Suprapubic skin (tissue), 4 donors: ENCODE data around the gene TARS3. TPM values are rescaled to one million over a fixed set of nuclear protein-coding genes. Genes with fewer than 3 reads are reported as not detected.
A peak's percentile ranks its signal among the peaks of the same experiment; 100 is the strongest.
"Not testable (repeated sequence)": the region's sequence is repeated elsewhere in the genome, so short reads cannot be mapped to it uniquely, and the experiment has no call there.

Source experiments
- DNase-seq, 2 donors: peaks; one replicate each; pipeline ENCODE4 v3.0.0-alpha.2; 2019; ENCODE audit warnings: low spot score in 2 of 2
- H3K27ac ChIP-seq: fragments of 200-600 bp; sonication (generic); one replicate; pipeline ENCODE4 v1.5.1; 2019
- H3K27me3 ChIP-seq: fragments of 200-600 bp; sonication (generic); one replicate; pipeline ENCODE4 v1.5.1; 2019
- H3K36me3 ChIP-seq: fragments of 200-600 bp; sonication (generic); one replicate; pipeline ENCODE4 v1.5.1; 2019
- H3K4me1 ChIP-seq: fragments of 200-600 bp; sonication (generic); one replicate; pipeline ENCODE4 v1.5.1; 2019
- H3K4me3 ChIP-seq: fragments of 200-600 bp; sonication (generic); one replicate; pipeline ENCODE4 v1.5.1; 2019; ENCODE audit warnings: mild to moderate bottlenecking
- H3K9me3 ChIP-seq: fragments of 200-600 bp; sonication (generic); one replicate; pipeline ENCODE4 v1.5.1; 2019
- CTCF ChIP-seq, 2 donors: fragments of 200-600 bp in 1 of 2; fragments of 450-650 bp in 1 of 2; sonication (generic) in 1 of 2; IDR thresholded peaks; one replicate each; pipeline ENCODE4 v1.5.1; 2016 to 2019; ENCODE audit warnings: antibody characterized with exemption in 2 of 2, mild to moderate bottlenecking in 1 of 2, moderate library complexity in 1 of 2
- EP300 ChIP-seq: sonication (generic); formaldehyde crosslinking; IDR thresholded peaks from one replicate; pipeline ENCODE4 v1.6.1; 2017; ENCODE audit warnings: antibody characterized with exemption
- POLR2A ChIP-seq, 2 donors: fragments of 450-650 bp; IDR thresholded peaks; one replicate each; pipeline ENCODE4 v1.6.1; 2017; ENCODE audit warnings: antibody characterized with exemption in 2 of 2, mild to moderate bottlenecking in 2 of 2, moderate library complexity in 2 of 2
- POLR2AphosphoS5 ChIP-seq, 3 donors: sonication (generic); formaldehyde crosslinking; IDR thresholded peaks; one replicate each; pipeline ENCODE4 v1.6.1; 2017; ENCODE audit warnings: antibody characterized with exemption in 3 of 3
- WGBS: methylation state at CpG from one replicate; pipeline ENCODE4 v1.1.5; 2018; 5-methylcytosine and 5-hydroxymethylcytosine counted together
- total RNA-seq, 4 donors: library from RNA; depleted of rRNA; stranded (reverse); fragments of >200 nt; gene quantifications; one replicate each; pipeline ENCODE4 v1.1.0, GENCODE V29; 2016

TARS3 gene
- total RNA-seq: 10 to 100 TPM in 3 of 4 donors, 1 to 10 TPM in 1; 5.4 to 19.3 (median 12.3) TPM

- H3K4me3 ChIP-seq: peak within 1 kb of the TSS; percentile 79
- H3K36me3 ChIP-seq: peaks cover 24% of the 10 kb centered on the region
- no peaks in the 10 kb centered on the region for H3K9me3 ChIP-seq
- DNase-seq: peak; percentile 97
- 0% methylated on average over 19 of the region's 93 CpGs for WGBS
- peak in 2 of 3 donors; percentile 38 to 60 for TF ChIP-seq POLR2AphosphoS5 (IDR thresholded peaks at IDR 0.05)
- no peak for TF ChIP-seq CTCF (IDR thresholded peaks at IDR 0.05)
- TF ChIP-seq EP300: no peak
- TF ChIP-seq POLR2A (IDR thresholded peaks at IDR 0.05): peak; percentile 63 to 83
- H3K27me3 ChIP-seq: no peaks in the 10 kb centered on the region
- H3K4me1 ChIP-seq: peaks cover 13% of the 10 kb centered on the region
- peak within 1 kb of the TSS; percentile 91 for H3K27ac ChIP-seq
Observed at GRCh38 chr15:101723874-101724674, at the start of gene TARS3. Gene TARS3, minus strand, starts transcription at chr15:101724473. Its CDS starts 86 bp downstream, at chr15:101724387.

GRCh38 chr15:101773496-101774100, 49.3 kb upstream of the TARS3 start:
- TF ChIP-seq EP300 (no peak), CTCF (IDR thresholded peaks at IDR 0.05) (no peak), POLR2AphosphoS5 (IDR thresholded peaks at IDR 0.05) (no peak), POLR2A (IDR thresholded peaks at IDR 0.05) (no peak)
- Histone ChIP-seq H3K4me1 (no peaks in the 10 kb centered on the region), H3K36me3 (no peaks in the 10 kb centered on the region), H3K9me3 (no peaks in the 10 kb centered on the region), H3K27me3 (no peaks in the 10 kb centered on the region), H3K27ac (no peak overlapping the region), H3K4me3 (no peak overlapping the region)
- 59% methylated on average over 5 of the region's 7 CpGs for WGBS
- DNase-seq: no peak

- no peak overlapping the region for H3K27ac ChIP-seq
- no peaks in the 10 kb centered on the region for H3K27me3 ChIP-seq
- H3K36me3 ChIP-seq: no peaks in the 10 kb centered on the region
- DNase-seq: no peak
- no peak overlapping the region for H3K4me3 ChIP-seq
- TF ChIP-seq EP300: no peak
- no peak for TF ChIP-seq POLR2A (IDR thresholded peaks at IDR 0.05)
- TF ChIP-seq CTCF (IDR thresholded peaks at IDR 0.05): no peak
- H3K4me1 ChIP-seq: no peaks in the 10 kb centered on the region
- H3K9me3 ChIP-seq: no peaks in the 10 kb centered on the region
- WGBS: 91% methylated on average over 7 of the region's 8 CpGs
Observed at GRCh38 chr15:101772921-101773320, 48.6 kb upstream of the TARS3 start.

GRCh38 chr15:101767083-101767640, 42.9 kb upstream of the TARS3 start:
- DNase-seq, H3K27me3 ChIP-seq, H3K9me3 ChIP-seq, H3K36me3 ChIP-seq, H3K4me1 ChIP-seq, H3K27ac ChIP-seq, H3K4me3 ChIP-seq: not testable (repeated sequence)
- WGBS: 90% methylated on average over 5 of the region's 11 CpGs

- Histone ChIP-seq H3K9me3 (no peaks in the 10 kb centered on the region), H3K36me3 (no peaks in the 10 kb centered on the region), H3K27me3 (no peaks in the 10 kb centered on the region), H3K4me1 (no peaks in the 10 kb centered on the region), H3K4me3 (no peak overlapping the region), H3K27ac (no peak overlapping the region)
- 94% methylated on average over 15 of the region's 15 CpGs for WGBS
- TF ChIP-seq POLR2AphosphoS5 (IDR thresholded peaks at IDR 0.05) (no peak), POLR2A (IDR thresholded peaks at IDR 0.05) (no peak), EP300 (no peak), CTCF (IDR thresholded peaks at IDR 0.05) (no peak)
- no peak for DNase-seq
Observed at GRCh38 chr15:101765772-101766456, 41.6 kb upstream of the TARS3 start.

GRCh38 chr15:101765340-101765671, 41.0 kb upstream of the TARS3 start:
- H3K27ac ChIP-seq, DNase-seq, H3K9me3 ChIP-seq, H3K27me3 ChIP-seq, H3K36me3 ChIP-seq, H3K4me3 ChIP-seq, H3K4me1 ChIP-seq: not testable (repeated sequence)
- WGBS: 86% methylated on average over 6 of the region's 7 CpGs

- DNase-seq, H3K36me3 ChIP-seq: not testable (repeated sequence)
- 86% methylated on average over 14 of the region's 23 CpGs for WGBS
Observed at GRCh38 chr15:101764669-101765339, 40.5 kb upstream of the TARS3 start.

GRCh38 chr15:101746716-101747082, 22.4 kb upstream of the TARS3 start:
- not testable (repeated sequence) for DNase-seq
- H3K4me3 ChIP-seq: peak overlapping the region; percentile 40

More at GRCh38 chr15:101764669-101765339, 40.5 kb upstream of the TARS3 start:
- not testable (repeated sequence) for H3K4me3 ChIP-seq, H3K27me3 ChIP-seq, H3K9me3 ChIP-seq, H3K27ac ChIP-seq, H3K4me1 ChIP-seq

More at GRCh38 chr15:101746716-101747082, 22.4 kb upstream of the TARS3 start:
- H3K9me3 ChIP-seq, H3K4me1 ChIP-seq, H3K27me3 ChIP-seq, H3K36me3 ChIP-seq, H3K27ac ChIP-seq: not testable (repeated sequence)
- 0% methylated on average over 1 of the region's 18 CpGs for WGBS
